VCaP (cell line): Measurements from ENCODE around the gene RRBP1.

Source experiments
- H3K27ac ChIP-seq: fragments of 450-650 bp; 2 replicates; pipeline ENCODE4 v1.5.1; 2017
- TF ChIP-seq, protein P1 (sequence below): fragments of 450-650 bp; conservative IDR thresholded peaks from 2 replicates; pipeline ENCODE4 v1.5.1; 2017; ENCODE audit warnings: mild to moderate bottlenecking, moderate library complexity

Gene RRBP1

DNA sequence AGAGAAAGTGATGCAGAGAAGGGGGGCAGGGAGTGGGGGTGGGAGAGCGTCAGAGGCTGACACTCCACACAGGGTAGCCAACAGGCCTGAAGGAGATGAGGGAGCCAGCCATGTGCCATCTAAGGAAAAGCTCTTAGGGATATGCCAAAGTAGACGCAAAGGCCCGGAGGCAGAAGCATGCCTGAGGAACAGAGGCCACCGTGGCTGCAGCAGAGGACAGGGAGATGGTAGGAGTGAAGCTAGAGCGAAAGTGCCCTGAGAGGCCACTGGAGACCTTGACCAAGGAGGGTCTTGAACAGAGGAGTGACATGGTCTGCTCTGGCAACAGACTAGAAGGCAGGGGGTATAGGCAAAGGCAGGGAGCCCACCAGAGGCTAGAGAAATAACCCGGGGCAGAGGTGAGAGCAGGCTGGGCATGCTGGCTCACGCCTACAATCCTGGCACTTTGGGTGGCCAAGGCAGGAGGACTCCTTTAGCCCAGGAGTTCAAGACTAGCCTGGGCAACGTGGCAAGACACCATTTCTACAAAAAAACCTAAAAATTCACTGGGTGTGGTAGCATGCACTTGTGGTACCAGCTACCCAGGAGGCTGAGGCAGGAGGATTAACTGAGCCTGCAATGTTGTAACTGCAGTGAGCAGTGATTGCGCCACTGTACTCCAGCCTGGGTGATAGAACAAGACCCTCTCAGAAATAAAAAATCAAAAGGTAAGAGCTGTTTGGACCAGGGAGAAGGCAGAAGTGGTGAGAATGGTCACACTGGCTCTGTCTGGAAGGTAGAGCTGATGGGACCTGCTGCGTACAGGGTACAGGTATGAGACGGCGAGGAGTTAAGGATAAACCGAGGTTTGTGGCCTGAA lies 6.3 kb downstream of the RRBP1 start:
- H3K27ac ChIP-seq, result no peak overlapping the region
- TF ChIP-seq, protein P1, sequence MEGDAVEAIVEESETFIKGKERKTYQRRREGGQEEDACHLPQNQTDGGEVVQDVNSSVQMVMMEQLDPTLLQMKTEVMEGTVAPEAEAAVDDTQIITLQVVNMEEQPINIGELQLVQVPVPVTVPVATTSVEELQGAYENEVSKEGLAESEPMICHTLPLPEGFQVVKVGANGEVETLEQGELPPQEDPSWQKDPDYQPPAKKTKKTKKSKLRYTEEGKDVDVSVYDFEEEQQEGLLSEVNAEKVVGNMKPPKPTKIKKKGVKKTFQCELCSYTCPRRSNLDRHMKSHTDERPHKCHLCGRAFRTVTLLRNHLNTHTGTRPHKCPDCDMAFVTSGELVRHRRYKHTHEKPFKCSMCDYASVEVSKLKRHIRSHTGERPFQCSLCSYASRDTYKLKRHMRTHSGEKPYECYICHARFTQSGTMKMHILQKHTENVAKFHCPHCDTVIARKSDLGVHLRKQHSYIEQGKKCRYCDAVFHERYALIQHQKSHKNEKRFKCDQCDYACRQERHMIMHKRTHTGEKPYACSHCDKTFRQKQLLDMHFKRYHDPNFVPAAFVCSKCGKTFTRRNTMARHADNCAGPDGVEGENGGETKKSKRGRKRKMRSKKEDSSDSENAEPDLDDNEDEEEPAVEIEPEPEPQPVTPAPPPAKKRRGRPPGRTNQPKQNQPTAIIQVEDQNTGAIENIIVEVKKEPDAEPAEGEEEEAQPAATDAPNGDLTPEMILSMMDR, result no peak

DNA sequence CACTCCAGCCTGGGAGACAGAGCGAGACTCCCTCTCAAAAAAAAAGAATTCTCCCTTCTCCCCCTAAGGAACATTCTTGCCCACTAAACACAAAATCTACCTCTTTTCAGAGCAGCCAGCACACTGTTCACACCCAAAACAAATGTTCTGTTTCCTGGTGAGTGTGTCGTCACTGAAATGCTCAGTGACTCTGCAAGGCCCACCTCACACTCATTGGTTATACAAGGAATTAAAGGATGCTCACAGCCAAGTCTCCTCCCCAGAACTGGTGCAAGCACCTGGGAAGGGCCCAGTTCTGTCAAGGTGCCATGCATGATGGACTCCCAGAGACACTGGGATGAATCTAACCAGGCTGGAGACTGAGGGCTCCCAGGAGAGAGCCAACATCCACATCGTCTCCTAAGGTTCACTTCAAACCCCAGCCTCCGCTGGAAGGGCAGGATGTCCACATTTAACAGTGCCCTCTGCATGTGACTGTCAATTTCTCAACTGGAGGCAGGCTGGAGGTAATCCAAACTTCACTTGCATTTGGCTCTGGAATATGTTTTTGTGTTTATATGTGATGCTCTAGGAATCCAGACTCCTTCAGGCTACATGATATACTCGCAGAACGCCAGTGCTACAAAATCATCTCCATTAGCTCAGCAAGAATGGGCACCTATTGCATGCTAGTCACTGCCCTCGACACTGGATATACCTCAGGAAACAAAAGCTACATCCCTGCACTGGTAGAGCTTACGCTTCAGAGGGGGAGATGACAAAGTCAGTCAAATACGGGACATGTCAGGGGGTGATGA lies 7.1 kb downstream of the RRBP1 start:
- H3K27ac ChIP-seq, result no peak overlapping the region
- TF ChIP-seq, protein P1, result no peak

DNA sequence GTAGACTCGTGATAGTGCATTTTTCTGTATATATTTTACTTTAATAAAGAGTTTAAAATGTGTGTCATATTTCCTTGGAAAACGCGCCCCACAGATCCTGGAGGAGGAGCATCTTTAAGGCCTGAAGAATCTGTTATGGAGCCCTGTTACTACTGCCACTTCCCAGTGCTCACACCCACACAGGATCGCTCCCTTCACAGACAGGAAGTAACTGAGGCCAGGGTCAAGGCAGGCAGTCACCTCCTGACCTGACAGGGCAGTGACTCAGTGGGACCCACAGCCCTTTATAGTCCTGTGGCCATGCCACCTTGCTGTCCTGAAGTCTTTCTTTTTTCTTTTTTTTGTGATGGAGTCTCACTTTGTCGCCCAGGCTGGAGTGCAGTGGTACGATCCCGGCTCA lies 9.0 kb downstream of the RRBP1 start:
- no peak overlapping the region for H3K27ac ChIP-seq
- TF ChIP-seq, protein P1, result no peak

DNA sequence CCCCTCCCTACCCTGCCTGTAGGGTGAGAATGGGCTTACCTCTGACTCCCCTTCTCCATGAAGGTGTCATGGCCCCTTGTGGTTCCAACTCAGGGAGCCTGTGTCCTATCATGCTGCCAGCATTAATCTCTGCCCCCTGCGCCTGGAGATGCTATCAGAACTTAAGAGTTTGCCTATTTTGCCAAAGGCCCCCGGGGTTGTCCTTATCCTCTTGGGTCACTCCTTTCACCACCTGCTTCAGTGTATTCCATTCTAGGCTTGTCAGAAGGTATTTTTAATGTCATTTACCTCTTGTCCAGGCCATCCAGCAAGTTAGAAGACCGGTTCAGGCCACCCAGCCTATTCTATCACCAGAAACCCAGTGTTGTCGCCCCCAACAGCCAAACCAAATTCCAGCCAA lies 10.5 kb downstream of the RRBP1 start:
- TF ChIP-seq, protein P1, result no peak
- H3K27ac ChIP-seq, result no peak overlapping the region

DNA sequence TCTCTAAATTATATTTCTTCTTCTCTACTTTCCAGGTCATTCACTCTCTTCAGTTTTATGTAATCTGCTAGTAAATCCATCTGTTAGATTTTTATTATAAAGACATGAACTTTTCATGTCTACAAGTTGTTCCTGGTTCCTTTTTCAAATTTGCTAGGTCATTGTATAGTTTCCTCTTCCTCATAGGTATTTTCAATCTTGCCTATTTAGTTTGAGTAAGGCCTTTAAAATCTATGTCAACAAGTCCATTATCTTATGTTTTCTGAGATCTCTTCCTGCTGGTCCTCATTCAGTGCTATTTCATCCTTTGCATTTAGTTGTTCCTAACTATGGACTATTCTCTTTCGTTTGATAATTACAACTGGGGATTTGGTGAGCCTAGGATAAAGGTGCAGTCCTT lies 11.0 kb downstream of the RRBP1 start:
- TF ChIP-seq, protein P1, result no peak
- H3K27ac ChIP-seq, result no peak overlapping the region

DNA sequence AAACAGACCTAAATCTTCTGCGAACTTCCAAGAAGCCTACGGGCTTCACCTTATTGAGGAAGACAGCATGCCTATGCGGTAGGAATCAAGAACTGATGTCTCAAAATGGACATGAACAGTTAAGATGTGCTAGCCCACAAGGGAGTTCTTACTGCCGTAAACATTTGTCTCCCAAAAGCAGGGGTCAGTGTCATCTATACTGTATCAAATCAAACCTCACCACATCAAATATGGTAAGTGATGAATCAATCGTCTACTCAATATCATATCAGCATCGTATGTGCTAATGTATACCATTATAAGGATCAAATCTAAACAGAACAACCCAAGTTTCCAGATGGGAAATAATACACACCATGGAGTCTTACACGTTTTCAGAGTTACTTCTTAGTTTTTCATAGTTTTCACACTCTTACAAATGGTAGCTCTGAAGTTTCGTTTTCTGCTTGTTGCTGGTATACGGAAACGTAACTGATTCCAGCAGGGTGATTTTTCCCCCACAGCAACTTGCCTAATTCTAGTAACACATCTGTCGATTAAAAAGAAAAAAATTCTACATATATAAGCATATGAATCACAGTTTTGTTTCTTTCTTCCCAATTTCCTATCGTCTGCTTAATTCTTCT lies 12.6 kb downstream of the RRBP1 start:
- TF ChIP-seq, protein P1, result no peak
- H3K27ac ChIP-seq, result no peak overlapping the region

DNA sequence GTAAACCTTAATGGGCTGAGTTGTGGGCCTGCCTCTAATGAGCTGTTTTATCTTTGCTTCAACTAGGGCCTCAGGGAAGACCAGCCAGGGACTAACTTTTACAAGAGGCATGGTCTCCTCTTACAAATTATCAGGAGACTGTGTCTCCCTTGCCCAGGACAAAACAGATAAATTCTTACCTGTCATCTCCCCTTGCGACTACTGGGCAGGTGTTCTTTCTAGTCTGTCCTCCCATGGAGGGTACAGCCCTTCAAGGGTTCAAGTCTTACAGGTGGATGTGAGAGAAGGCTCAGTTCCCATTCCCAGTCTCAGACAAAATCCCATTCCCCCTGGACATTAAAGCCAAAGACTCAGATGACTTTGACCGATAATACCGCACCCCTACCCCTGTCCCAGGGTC lies 13.6 kb downstream of the RRBP1 start:
- TF ChIP-seq, protein P1, result no peak
- no peak overlapping the region for H3K27ac ChIP-seq
